Caco-2 (cell line): ENCODE results near the gene SART1. TPM values are rescaled to one million over a fixed set of nuclear protein-coding genes. Genes with fewer than 3 reads are reported as not detected.
"Not testable (repeated sequence)": the region's sequence is repeated elsewhere in the genome, so short reads cannot be mapped to it uniquely, and the experiment has no call there.

Experiments used
- BruUV-seq: library from RNA; stranded (reverse); fragments of 400-500 nt; replicated peaks from 2 replicates; lab custom pipeline; 2021; lab: Mats Ljungman, UMichigan
- CTCF ChIA-PET: fragments of 300-600 bp; sonication (Branson Sonifier 250); formaldehyde crosslinking; loops from one replicate; lab custom pipeline; 2022; ENCODE audit warnings: antibody characterized with exemption; lab: Charles Lee
- POLR2A ChIA-PET: fragments of 300-600 bp; sonication (Branson Sonifier 250); formaldehyde crosslinking; loops from one replicate; lab custom pipeline; 2022; ENCODE audit warnings: antibody characterized with exemption; lab: Charles Lee
- DNase-seq, 2 experiments: peaks; one replicate each; pipeline versions ENCODE4 v3.0.0 to v3.0.0-alpha.2; 2020 to 2022
- H3K27me3 ChIP-seq: replicated peaks from 2 replicates; pipeline ENCODE4 v1.6.0; 2011; ENCODE audit warnings: low read length; ENCODE audit not compliant: control insufficient read depth, insufficient read depth
- H3K36me3 ChIP-seq: 2 replicates; pipeline ENCODE4 v1.5.1; 2011; ENCODE audit warnings: low read length; ENCODE audit not compliant: control insufficient read depth, insufficient read depth
- H3K4me1 ChIP-seq: fragments of 250-450 bp; sonication (Bioruptor Pico); 2 replicates; pipeline ENCODE4 v1.5.1; 2020; ENCODE audit warnings: mild to moderate bottlenecking
- H3K4me3 ChIP-seq: 2 replicates; pipeline ENCODE4 v1.5.1; 2011; ENCODE audit warnings: low read depth, mild to moderate bottlenecking, control low read depth, low read length
- H3K9me3 ChIP-seq: fragments of 250-450 bp; sonication (Bioruptor Pico); 2 replicates; pipeline ENCODE4 v1.5.1; 2020; ENCODE audit warnings: mild to moderate bottlenecking, moderate library complexity
- H3K27ac Mint-ChIP-seq: one replicate; pipeline ENCODE4 v1.8.0; 2022; ENCODE audit warnings: mixed read lengths; ENCODE audit not compliant: unreplicated experiment
- H3K27me3 Mint-ChIP-seq: one replicate; pipeline ENCODE4 v1.8.0; 2022; ENCODE audit warnings: mixed read lengths; ENCODE audit not compliant: insufficient read depth, unreplicated experiment
- H3K36me3 Mint-ChIP-seq: one replicate; pipeline ENCODE4 v1.8.0; 2022; ENCODE audit warnings: mild to moderate bottlenecking, mixed read lengths; ENCODE audit not compliant: insufficient read depth, unreplicated experiment
- H3K4me1 Mint-ChIP-seq: one replicate; pipeline ENCODE4 v1.8.0; 2022; ENCODE audit warnings: low read depth, mixed read lengths; ENCODE audit not compliant: unreplicated experiment
- H3K4me3 Mint-ChIP-seq: one replicate; pipeline ENCODE4 v1.8.0; 2022; ENCODE audit warnings: mild to moderate bottlenecking, moderate library complexity, mixed read lengths; ENCODE audit not compliant: unreplicated experiment
- H3K9me3 Mint-ChIP-seq: one replicate; pipeline ENCODE4 v1.8.0; 2022; ENCODE audit warnings: mixed read lengths; ENCODE audit not compliant: unreplicated experiment
- intact Hi-C: fragments of 100-400 bp; cut with micrococcal nuclease; formaldehyde crosslinking; loops from one replicate; pipeline ENCODE4 v1.10.0; 2022; ENCODE audit not compliant: unreplicated experiment
- total RNA-seq: library from RNA; stranded (reverse); gene quantifications from 2 replicates; pipeline ENCODE4 v1.2.3, GENCODE V29; 2022
- TF ChIP-seq, protein P1 (sequence below), 2 experiments: fragments of 200-600 bp in 1 of 2; IDR thresholded peaks; 1 replicate in 1 of 2; 2 replicates in 1 of 2; pipeline versions ENCODE4 v1.5.1 to v1.8.0; 2011 to 2022; ENCODE audit warnings: antibody characterized with exemption in 1 of 2, control low read depth in 1 of 2, inconsistent platforms in 1 of 2, low read depth in 1 of 2, low read length in 1 of 2, mild to moderate bottlenecking in 1 of 2, moderate library complexity in 1 of 2; ENCODE audit not compliant: insufficient read depth in 1 of 2, severe bottlenecking in 1 of 2, unreplicated experiment in 1 of 2

SART1 gene
- total RNA-seq, 1 experiment from 2014 or later = 78.0 TPM

DNA sequence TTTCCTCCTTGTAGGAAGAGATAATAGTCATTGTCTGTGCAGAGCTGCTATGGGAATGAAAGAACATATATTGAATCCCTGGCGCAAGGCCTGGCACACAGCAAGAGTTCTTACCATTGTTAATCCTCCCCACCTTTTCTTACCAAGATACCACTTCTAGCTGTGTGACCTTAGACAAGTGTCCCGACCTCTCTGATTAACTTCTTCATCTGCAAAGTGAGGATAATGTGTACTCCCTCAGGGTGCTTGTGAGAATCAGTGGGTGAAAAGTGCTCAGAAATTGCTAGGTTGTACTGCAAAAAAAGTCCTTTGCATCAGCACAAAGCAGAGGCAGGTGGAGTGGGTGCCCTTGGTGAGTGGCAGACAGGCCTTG is 46.5 kb downstream of the SART1 start:
- TF ChIP-seq, protein P1, sequence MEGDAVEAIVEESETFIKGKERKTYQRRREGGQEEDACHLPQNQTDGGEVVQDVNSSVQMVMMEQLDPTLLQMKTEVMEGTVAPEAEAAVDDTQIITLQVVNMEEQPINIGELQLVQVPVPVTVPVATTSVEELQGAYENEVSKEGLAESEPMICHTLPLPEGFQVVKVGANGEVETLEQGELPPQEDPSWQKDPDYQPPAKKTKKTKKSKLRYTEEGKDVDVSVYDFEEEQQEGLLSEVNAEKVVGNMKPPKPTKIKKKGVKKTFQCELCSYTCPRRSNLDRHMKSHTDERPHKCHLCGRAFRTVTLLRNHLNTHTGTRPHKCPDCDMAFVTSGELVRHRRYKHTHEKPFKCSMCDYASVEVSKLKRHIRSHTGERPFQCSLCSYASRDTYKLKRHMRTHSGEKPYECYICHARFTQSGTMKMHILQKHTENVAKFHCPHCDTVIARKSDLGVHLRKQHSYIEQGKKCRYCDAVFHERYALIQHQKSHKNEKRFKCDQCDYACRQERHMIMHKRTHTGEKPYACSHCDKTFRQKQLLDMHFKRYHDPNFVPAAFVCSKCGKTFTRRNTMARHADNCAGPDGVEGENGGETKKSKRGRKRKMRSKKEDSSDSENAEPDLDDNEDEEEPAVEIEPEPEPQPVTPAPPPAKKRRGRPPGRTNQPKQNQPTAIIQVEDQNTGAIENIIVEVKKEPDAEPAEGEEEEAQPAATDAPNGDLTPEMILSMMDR (IDR thresholded peaks at IDR 0.05; ENCODE audit: insufficient read depth in 1 of 2, low read depth in 1 of 2, low read length in 1 of 2, severe bottlenecking in 1 of 2, unreplicated experiment in 1 of 2) = no peak
- CTCF ChIA-PET = interaction anchor here (1.0 kb wide), 1 partner anchor 60 kb away, joined by 3 read pairs; no protein-coding TSS in a partner anchor
- Mint-ChIP-seq H3K27ac (no peak overlapping the region), H3K4me1 (peaks cover 7% of the 10 kb centered on the region), H3K9me3 (no peaks in the 10 kb centered on the region), H3K4me3 (no peak overlapping the region), H3K36me3 (peaks cover 38% of the 10 kb centered on the region), H3K27me3 (no peaks in the 10 kb centered on the region)
- POLR2A ChIA-PET = interaction anchor here (0.9 kb wide), 1 partner anchor 44 kb away, joined by 4 read pairs; the partner anchor contains the start of gene SF3B2
- no peaks in the 10 kb centered on the region for H3K27me3 ChIP-seq
- H3K4me3 ChIP-seq = no peak overlapping the region
- no peak for DNase-seq
- no TSS peak for BruUV-seq
- H3K4me1 ChIP-seq = peaks cover 18% of the 10 kb centered on the region
- intact Hi-C loops = no loop called here
- no peaks in the 10 kb centered on the region for H3K36me3 ChIP-seq
- no peaks in the 10 kb centered on the region for H3K9me3 ChIP-seq

DNA sequence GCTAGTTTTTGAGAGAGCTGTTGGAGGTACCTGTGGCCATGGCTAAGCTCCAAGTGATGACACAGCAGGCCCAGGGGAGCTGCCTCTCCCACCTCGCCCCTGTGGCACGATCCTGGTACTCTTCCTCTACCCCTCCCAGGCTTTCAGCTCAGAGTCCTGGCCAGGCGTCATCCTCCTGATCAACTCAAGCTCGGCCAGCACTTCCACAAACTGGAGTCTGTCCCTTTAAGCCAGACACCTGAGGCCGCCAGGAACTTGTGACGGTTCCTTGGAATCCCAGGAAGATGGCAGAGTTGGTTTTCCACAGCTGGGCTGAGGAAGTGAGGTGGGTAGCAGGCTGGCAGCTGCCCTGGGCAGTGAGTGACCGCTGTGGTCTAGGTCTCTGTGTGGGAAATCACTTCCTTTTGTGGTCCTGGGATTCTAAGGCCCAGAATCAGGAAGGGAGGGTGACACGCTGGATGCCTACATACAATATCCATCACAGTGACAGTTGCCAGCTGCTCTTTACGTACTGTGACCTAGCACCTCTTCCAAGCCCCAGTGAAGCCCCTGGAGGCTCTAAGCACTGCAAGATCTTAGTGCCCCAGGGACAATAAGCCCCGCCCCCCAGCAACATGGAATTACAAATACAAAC is 47.1 kb downstream of the SART1 start:
- no peak overlapping the region for H3K4me3 ChIP-seq
- BruUV-seq = no TSS peak
- Mint-ChIP-seq H3K36me3 (peaks cover 33% of the 10 kb centered on the region), H3K4me3 (no peak overlapping the region), H3K27me3 (no peaks in the 10 kb centered on the region), H3K4me1 (peaks cover 7% of the 10 kb centered on the region), H3K9me3 (no peaks in the 10 kb centered on the region), H3K27ac (no peak overlapping the region)
- no peaks in the 10 kb centered on the region for H3K9me3 ChIP-seq
- H3K27me3 ChIP-seq = no peaks in the 10 kb centered on the region
- intact Hi-C loops = no loop called here
- TF ChIP-seq, protein P1 (IDR thresholded peaks at IDR 0.05; ENCODE audit: insufficient read depth in 1 of 2, low read depth in 1 of 2, low read length in 1 of 2, severe bottlenecking in 1 of 2, unreplicated experiment in 1 of 2) = no peak
- no peak for DNase-seq
- peaks cover 19% of the 10 kb centered on the region for H3K4me1 ChIP-seq
- ChIA-PET CTCF (interaction anchor here (1.0 kb wide), 1 partner anchor 60 kb away, joined by 3 read pairs; no protein-coding TSS in a partner anchor), POLR2A (interaction anchor here (0.9 kb wide), 1 partner anchor 43 kb away, joined by 4 read pairs; the partner anchor contains the start of gene SF3B2)
- H3K36me3 ChIP-seq = no peaks in the 10 kb centered on the region

DNA sequence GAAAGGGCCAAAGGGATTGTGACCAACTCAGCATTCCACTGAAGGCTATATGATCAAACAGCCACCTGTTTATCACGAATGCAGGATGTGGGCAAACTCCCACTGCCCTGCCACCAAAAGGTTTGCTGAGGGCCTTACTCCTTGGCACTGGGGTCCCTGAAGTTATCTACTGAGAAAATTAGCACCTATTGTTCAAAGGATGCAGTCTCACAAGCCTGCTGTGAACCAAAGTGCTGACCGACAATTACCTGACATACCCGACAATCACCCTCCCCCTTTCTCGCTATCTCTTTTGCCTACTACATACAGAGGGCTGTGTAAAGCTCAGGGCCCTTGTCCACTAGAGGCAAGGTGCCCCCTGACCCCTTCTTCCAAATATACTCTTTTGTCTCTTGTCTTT is 48.5 kb downstream of the SART1 start:
- H3K27me3 ChIP-seq, H3K4me1 Mint-ChIP-seq, H3K9me3 Mint-ChIP-seq, POLR2A ChIA-PET, H3K36me3 ChIP-seq, H3K4me3 ChIP-seq, DNase-seq, BruUV-seq, intact Hi-C loops, H3K9me3 ChIP-seq, H3K4me3 Mint-ChIP-seq, H3K27me3 Mint-ChIP-seq: not testable (repeated sequence)
- Mint-ChIP-seq H3K27ac (peak overlapping the region; percentile 76), H3K36me3 (peaks cover 20% of the 10 kb centered on the region)
- peaks cover 21% of the 10 kb centered on the region for H3K4me1 ChIP-seq
- CTCF ChIA-PET = interaction anchor here (0.6 to 0.8 kb wide), 2 partner anchors 12 to 89 kb away, joined by 3 to 4 read pairs; no protein-coding TSS in a partner anchor
